Panc1 (cell line): Measurements from ENCODE around the gene SDHD. TPM values are rescaled to one million over a fixed set of nuclear protein-coding genes. Genes with fewer than 3 reads are reported as not detected.

Experiments used
- ATAC-seq: fragments of 200-7000 bp; cut with Tn5 transposase; 2 replicates; pipeline ENCODE4 v1.9.1; 2020; ENCODE audit warnings: mild to moderate bottlenecking, moderate library complexity
- BruUV-seq: library from RNA; stranded (reverse); fragments of 400-500 nt; replicated peaks from 2 replicates; lab custom pipeline; 2021; lab: Mats Ljungman, UMichigan
- CTCF ChIA-PET: fragments of 300-600 bp; sonication (Branson Sonifier 250); formaldehyde crosslinking; loops from one replicate; lab custom pipeline; 2022; ENCODE audit warnings: antibody characterized with exemption; lab: Charles Lee
- POLR2A ChIA-PET: fragments of 300-600 bp; sonication (Branson Sonifier 250); formaldehyde crosslinking; loops from one replicate; lab custom pipeline; 2022; ENCODE audit warnings: antibody characterized with exemption; lab: Charles Lee
- DNase-seq: peaks from one replicate; pipeline ENCODE4 v3.0.0-alpha.2; 2010; ENCODE audit warnings: low read depth, low spot score
- H3K27ac ChIP-seq: 2 replicates; pipeline ENCODE4 v1.5.1; 2011; ENCODE audit warnings: mild to moderate bottlenecking, low read length, inconsistent platforms
- H3K27me3 ChIP-seq: fragments of 200-500 bp; sonication (Bioruptor generic); 2 replicates; pipeline ENCODE4 v1.6.0; 2014; ENCODE audit warnings: low read length, inconsistent platforms; ENCODE audit not compliant: control insufficient read depth, insufficient read depth
- H3K36me3 ChIP-seq: fragments of 200-500 bp; sonication (Bioruptor generic); 2 replicates; pipeline ENCODE4 v1.5.1; 2014; ENCODE audit warnings: inconsistent platforms, mild to moderate bottlenecking, low read length, moderate library complexity; ENCODE audit not compliant: control insufficient read depth, insufficient read depth
- H3K4me1 ChIP-seq: 2 replicates; pipeline ENCODE4 v1.5.1; 2011; ENCODE audit warnings: inconsistent platforms, mild to moderate bottlenecking, low read length, moderate library complexity; ENCODE audit not compliant: control insufficient read depth, insufficient read depth
- H3K4me3 ChIP-seq, 2 experiments: 2 replicates each; pipeline ENCODE4 v1.5.1; 2011 to 2012; ENCODE audit warnings: low read depth in 2 of 2, low read length in 2 of 2, mild to moderate bottlenecking in 2 of 2, inconsistent platforms in 1 of 2, moderate library complexity in 1 of 2
- H3K9me3 ChIP-seq: fragments of 200-500 bp; sonication (Bioruptor generic); 2 replicates; pipeline ENCODE4 v1.5.1; 2014; ENCODE audit warnings: low read depth, mild to moderate bottlenecking, inconsistent platforms, low read length, moderate library complexity; ENCODE audit not compliant: control insufficient read depth, insufficient read depth
- POLR2AphosphoS5 ChIP-seq: IDR thresholded peaks from 2 replicates; pipeline ENCODE4 v1.6.1; 2012; ENCODE audit warnings: mild to moderate bottlenecking, low read depth, low read length, moderate library complexity
- SIN3A ChIP-seq: IDR thresholded peaks from 2 replicates; pipeline ENCODE4 v1.6.1; 2012; ENCODE audit warnings: low read depth, mild to moderate bottlenecking, low read length, moderate library complexity, borderline replicate concordance; ENCODE audit not compliant: insufficient read depth
- TCF7L2 ChIP-seq: IDR thresholded peaks from 2 replicates; pipeline ENCODE4 v1.6.1; 2011; ENCODE audit warnings: mild to moderate bottlenecking, low read depth, low read length, inconsistent platforms
- in situ Hi-C: cut with HindIII; loops from 2 replicates; pipeline ENCODE4 v1.10.0; 2016; ENCODE audit warnings: low sequenced_read_pairs, low pct_unique_long_range_greater_than_20kb
- intact Hi-C: fragments of 100-400 bp; cut with micrococcal nuclease; formaldehyde crosslinking; loops from one replicate; pipeline ENCODE4 v1.10.0; 2022; ENCODE audit not compliant: unreplicated experiment
- total RNA-seq: library from RNA; stranded (reverse); gene quantifications from one replicate; pipeline ENCODE4 v1.2.1, GENCODE V29; 2021; ENCODE audit not compliant: unreplicated experiment
- TF ChIP-seq, protein P1 (sequence below), 2 experiments: IDR thresholded peaks; 2 replicates each; pipeline ENCODE4 v1.6.1; 2011 to 2012; ENCODE audit warnings: low read depth in 2 of 2, control low read depth in 1 of 2, low read length in 1 of 2, mild to moderate bottlenecking in 1 of 2, moderate library complexity in 1 of 2; ENCODE audit not compliant: insufficient read depth in 1 of 2
- TF ChIP-seq, protein P2 (sequence below): fragments of 450-650 bp; IDR thresholded peaks from 2 replicates; pipeline ENCODE4 v1.5.1; 2017; ENCODE audit warnings: mild to moderate bottlenecking

The SDHD gene
- total RNA-seq, 1 experiment from 2014 or later, result 166 TPM

DNA sequence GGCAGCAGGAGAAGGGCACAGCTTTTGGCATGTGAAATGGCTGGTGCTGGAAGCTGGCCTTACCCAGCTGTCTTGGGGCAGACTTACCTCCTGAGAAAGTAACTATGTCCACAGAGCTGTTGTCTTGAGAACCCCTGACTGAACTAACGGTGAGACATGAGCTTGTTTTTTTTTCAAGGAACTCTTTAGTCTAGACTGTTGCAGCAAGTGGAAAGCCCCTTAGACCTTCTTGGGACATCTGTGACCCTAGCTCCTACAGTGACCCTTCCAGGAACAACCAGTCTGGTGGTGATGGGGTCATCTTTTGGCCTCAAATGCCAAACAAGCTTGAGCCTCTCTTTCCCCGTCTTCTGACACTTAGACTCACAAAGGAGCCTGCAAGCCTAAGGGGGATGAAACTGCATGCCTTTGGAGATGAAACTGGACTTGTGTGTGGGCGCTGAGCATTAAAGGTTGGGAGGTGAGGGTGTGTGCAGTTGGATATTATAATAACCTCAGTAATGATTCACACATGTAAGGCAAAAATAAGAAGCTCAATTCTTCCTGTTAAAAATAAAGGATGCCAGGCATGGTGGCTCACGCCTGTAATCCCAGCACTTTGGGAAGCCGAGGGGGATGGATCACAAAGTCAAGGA is 35.4 kb downstream of the SDHD start:
- intact Hi-C loops, result no loop called here
- in situ Hi-C loops, result no loop called here
- ChIA-PET POLR2A (interaction anchor here (0.5 to 0.6 kb wide), 2 partner anchors 11 to 16 kb away, joined by 6 to 11 read pairs; no protein-coding TSS in a partner anchor), CTCF (interaction anchor here (0.9 to 1.5 kb wide), 4 partner anchors 9 to 158 kb away, joined by 3 to 18 read pairs (median 4); partner anchors contain the start of gene BCO2)
- no TSS peak for BruUV-seq
- TF ChIP-seq TCF7L2 (no peak), POLR2AphosphoS5 (no peak), SIN3A (no peak)
- TF ChIP-seq, protein P1, sequence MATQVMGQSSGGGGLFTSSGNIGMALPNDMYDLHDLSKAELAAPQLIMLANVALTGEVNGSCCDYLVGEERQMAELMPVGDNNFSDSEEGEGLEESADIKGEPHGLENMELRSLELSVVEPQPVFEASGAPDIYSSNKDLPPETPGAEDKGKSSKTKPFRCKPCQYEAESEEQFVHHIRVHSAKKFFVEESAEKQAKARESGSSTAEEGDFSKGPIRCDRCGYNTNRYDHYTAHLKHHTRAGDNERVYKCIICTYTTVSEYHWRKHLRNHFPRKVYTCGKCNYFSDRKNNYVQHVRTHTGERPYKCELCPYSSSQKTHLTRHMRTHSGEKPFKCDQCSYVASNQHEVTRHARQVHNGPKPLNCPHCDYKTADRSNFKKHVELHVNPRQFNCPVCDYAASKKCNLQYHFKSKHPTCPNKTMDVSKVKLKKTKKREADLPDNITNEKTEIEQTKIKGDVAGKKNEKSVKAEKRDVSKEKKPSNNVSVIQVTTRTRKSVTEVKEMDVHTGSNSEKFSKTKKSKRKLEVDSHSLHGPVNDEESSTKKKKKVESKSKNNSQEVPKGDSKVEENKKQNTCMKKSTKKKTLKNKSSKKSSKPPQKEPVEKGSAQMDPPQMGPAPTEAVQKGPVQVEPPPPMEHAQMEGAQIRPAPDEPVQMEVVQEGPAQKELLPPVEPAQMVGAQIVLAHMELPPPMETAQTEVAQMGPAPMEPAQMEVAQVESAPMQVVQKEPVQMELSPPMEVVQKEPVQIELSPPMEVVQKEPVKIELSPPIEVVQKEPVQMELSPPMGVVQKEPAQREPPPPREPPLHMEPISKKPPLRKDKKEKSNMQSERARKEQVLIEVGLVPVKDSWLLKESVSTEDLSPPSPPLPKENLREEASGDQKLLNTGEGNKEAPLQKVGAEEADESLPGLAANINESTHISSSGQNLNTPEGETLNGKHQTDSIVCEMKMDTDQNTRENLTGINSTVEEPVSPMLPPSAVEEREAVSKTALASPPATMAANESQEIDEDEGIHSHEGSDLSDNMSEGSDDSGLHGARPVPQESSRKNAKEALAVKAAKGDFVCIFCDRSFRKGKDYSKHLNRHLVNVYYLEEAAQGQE (IDR thresholded peaks at IDR 0.05; ENCODE audit: insufficient read depth in 1 of 2, low read depth in 2 of 2, low read length in 1 of 2), result no peak
- TF ChIP-seq, protein P2, sequence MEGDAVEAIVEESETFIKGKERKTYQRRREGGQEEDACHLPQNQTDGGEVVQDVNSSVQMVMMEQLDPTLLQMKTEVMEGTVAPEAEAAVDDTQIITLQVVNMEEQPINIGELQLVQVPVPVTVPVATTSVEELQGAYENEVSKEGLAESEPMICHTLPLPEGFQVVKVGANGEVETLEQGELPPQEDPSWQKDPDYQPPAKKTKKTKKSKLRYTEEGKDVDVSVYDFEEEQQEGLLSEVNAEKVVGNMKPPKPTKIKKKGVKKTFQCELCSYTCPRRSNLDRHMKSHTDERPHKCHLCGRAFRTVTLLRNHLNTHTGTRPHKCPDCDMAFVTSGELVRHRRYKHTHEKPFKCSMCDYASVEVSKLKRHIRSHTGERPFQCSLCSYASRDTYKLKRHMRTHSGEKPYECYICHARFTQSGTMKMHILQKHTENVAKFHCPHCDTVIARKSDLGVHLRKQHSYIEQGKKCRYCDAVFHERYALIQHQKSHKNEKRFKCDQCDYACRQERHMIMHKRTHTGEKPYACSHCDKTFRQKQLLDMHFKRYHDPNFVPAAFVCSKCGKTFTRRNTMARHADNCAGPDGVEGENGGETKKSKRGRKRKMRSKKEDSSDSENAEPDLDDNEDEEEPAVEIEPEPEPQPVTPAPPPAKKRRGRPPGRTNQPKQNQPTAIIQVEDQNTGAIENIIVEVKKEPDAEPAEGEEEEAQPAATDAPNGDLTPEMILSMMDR, result no peak
- no peak overlapping the region for H3K27ac ChIP-seq
- no peak overlapping the region for H3K4me3 ChIP-seq
- no peaks in the 10 kb centered on the region for H3K36me3 ChIP-seq
- H3K27me3 ChIP-seq, result no peaks in the 10 kb centered on the region
- H3K9me3 ChIP-seq, result no peaks in the 10 kb centered on the region
- no peak for ATAC-seq
- no peak for DNase-seq
- H3K4me1 ChIP-seq, result peaks cover 12% of the 10 kb centered on the region

DNA sequence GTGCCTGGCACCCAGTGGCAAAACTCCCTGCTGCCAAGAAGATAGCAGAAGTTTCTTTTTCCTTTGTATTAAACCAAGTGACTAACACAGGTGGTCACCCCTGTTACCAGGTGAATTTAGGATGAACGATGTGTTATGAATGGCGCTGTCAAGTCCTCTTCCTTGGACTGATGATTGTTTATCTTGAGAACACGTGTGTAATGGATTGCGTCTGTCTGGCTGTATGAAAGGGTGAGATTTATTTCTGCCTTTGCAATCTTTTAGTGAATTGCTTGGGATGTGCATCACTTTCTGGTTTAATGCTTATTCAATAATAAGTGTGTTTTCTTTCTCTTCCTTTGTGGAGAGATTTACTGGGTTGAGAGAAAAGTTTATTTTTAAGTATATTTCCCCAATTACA is 36.5 kb downstream of the SDHD start:
- no peaks in the 10 kb centered on the region for H3K27me3 ChIP-seq
- TF ChIP-seq SIN3A (no peak), TCF7L2 (no peak), POLR2AphosphoS5 (no peak)
- TF ChIP-seq, protein P2, result no peak
- TF ChIP-seq, protein P1 (IDR thresholded peaks at IDR 0.05; ENCODE audit: insufficient read depth in 1 of 2, low read depth in 2 of 2, low read length in 1 of 2), result no peak
- H3K27ac ChIP-seq, result no peak overlapping the region
- DNase-seq (no peak), ATAC-seq (no peak)
- in situ Hi-C loops, result no loop called here
- H3K36me3 ChIP-seq, result no peaks in the 10 kb centered on the region
- BruUV-seq, result no TSS peak
- peaks cover 12% of the 10 kb centered on the region for H3K4me1 ChIP-seq
- H3K9me3 ChIP-seq, result no peaks in the 10 kb centered on the region
- intact Hi-C loops, result no loop called here
- POLR2A ChIA-PET, result no interaction called here
- CTCF ChIA-PET, result interaction anchor here (1.4 kb wide), 1 partner anchor 157 kb away, joined by 4 read pairs; no protein-coding TSS in a partner anchor
- no peak overlapping the region for H3K4me3 ChIP-seq
